Caco-2 (cell line): Measurements from ENCODE around the gene TSPAN4. TPM values are rescaled to one million over a fixed set of nuclear protein-coding genes. Genes with fewer than 3 reads are reported as not detected.

ENCODE experiments used
- BruUV-seq: library from RNA; stranded (reverse); fragments of 400-500 nt; replicated peaks from 2 replicates; lab custom pipeline; 2021; lab: Mats Ljungman, UMichigan
- CTCF ChIA-PET: fragments of 300-600 bp; sonication (Branson Sonifier 250); formaldehyde crosslinking; loops from one replicate; lab custom pipeline; 2022; ENCODE audit warnings: antibody characterized with exemption; lab: Charles Lee
- POLR2A ChIA-PET: fragments of 300-600 bp; sonication (Branson Sonifier 250); formaldehyde crosslinking; loops from one replicate; lab custom pipeline; 2022; ENCODE audit warnings: antibody characterized with exemption; lab: Charles Lee
- DNase-seq, 2 experiments: peaks; one replicate each; pipeline versions ENCODE4 v3.0.0 to v3.0.0-alpha.2; 2020 to 2022
- H3K27me3 ChIP-seq: replicated peaks from 2 replicates; pipeline ENCODE4 v1.6.0; 2011; ENCODE audit warnings: low read length; ENCODE audit not compliant: control insufficient read depth, insufficient read depth
- H3K36me3 ChIP-seq: 2 replicates; pipeline ENCODE4 v1.5.1; 2011; ENCODE audit warnings: low read length; ENCODE audit not compliant: control insufficient read depth, insufficient read depth
- H3K4me1 ChIP-seq: fragments of 250-450 bp; sonication (Bioruptor Pico); 2 replicates; pipeline ENCODE4 v1.5.1; 2020; ENCODE audit warnings: mild to moderate bottlenecking
- H3K4me3 ChIP-seq: 2 replicates; pipeline ENCODE4 v1.5.1; 2011; ENCODE audit warnings: low read depth, mild to moderate bottlenecking, control low read depth, low read length
- H3K9me3 ChIP-seq: fragments of 250-450 bp; sonication (Bioruptor Pico); 2 replicates; pipeline ENCODE4 v1.5.1; 2020; ENCODE audit warnings: mild to moderate bottlenecking, moderate library complexity
- H3K27ac Mint-ChIP-seq: one replicate; pipeline ENCODE4 v1.8.0; 2022; ENCODE audit warnings: mixed read lengths; ENCODE audit not compliant: unreplicated experiment
- H3K27me3 Mint-ChIP-seq: one replicate; pipeline ENCODE4 v1.8.0; 2022; ENCODE audit warnings: mixed read lengths; ENCODE audit not compliant: insufficient read depth, unreplicated experiment
- H3K36me3 Mint-ChIP-seq: one replicate; pipeline ENCODE4 v1.8.0; 2022; ENCODE audit warnings: mild to moderate bottlenecking, mixed read lengths; ENCODE audit not compliant: insufficient read depth, unreplicated experiment
- H3K4me1 Mint-ChIP-seq: one replicate; pipeline ENCODE4 v1.8.0; 2022; ENCODE audit warnings: low read depth, mixed read lengths; ENCODE audit not compliant: unreplicated experiment
- H3K4me3 Mint-ChIP-seq: one replicate; pipeline ENCODE4 v1.8.0; 2022; ENCODE audit warnings: mild to moderate bottlenecking, moderate library complexity, mixed read lengths; ENCODE audit not compliant: unreplicated experiment
- H3K9me3 Mint-ChIP-seq: one replicate; pipeline ENCODE4 v1.8.0; 2022; ENCODE audit warnings: mixed read lengths; ENCODE audit not compliant: unreplicated experiment
- intact Hi-C: fragments of 100-400 bp; cut with micrococcal nuclease; formaldehyde crosslinking; loops from one replicate; pipeline ENCODE4 v1.10.0; 2022; ENCODE audit not compliant: unreplicated experiment
- total RNA-seq: library from RNA; stranded (reverse); gene quantifications from 2 replicates; pipeline ENCODE4 v1.2.3, GENCODE V29; 2022
- TF ChIP-seq, protein P1 (sequence below), 2 experiments: fragments of 200-600 bp in 1 of 2; IDR thresholded peaks; 1 replicate in 1 of 2; 2 replicates in 1 of 2; pipeline versions ENCODE4 v1.5.1 to v1.8.0; 2011 to 2022; ENCODE audit warnings: antibody characterized with exemption in 1 of 2, control low read depth in 1 of 2, inconsistent platforms in 1 of 2, low read depth in 1 of 2, low read length in 1 of 2, mild to moderate bottlenecking in 1 of 2, moderate library complexity in 1 of 2; ENCODE audit not compliant: insufficient read depth in 1 of 2, severe bottlenecking in 1 of 2, unreplicated experiment in 1 of 2

Gene TSPAN4
- total RNA-seq, 1 experiment from 2014 or later: 95.9 TPM

- Histone ChIP-seq H3K4me1 (peaks cover 30% of the 10 kb centered on the region), H3K36me3 (peaks cover 8% of the 10 kb centered on the region), H3K4me3 (no peak overlapping the region), H3K9me3 (no peaks in the 10 kb centered on the region), H3K27me3 (no peaks in the 10 kb centered on the region)
- no TSS peak for BruUV-seq
- no peak overlapping the region for H3K4me3 Mint-ChIP-seq
- TF ChIP-seq, protein P1, sequence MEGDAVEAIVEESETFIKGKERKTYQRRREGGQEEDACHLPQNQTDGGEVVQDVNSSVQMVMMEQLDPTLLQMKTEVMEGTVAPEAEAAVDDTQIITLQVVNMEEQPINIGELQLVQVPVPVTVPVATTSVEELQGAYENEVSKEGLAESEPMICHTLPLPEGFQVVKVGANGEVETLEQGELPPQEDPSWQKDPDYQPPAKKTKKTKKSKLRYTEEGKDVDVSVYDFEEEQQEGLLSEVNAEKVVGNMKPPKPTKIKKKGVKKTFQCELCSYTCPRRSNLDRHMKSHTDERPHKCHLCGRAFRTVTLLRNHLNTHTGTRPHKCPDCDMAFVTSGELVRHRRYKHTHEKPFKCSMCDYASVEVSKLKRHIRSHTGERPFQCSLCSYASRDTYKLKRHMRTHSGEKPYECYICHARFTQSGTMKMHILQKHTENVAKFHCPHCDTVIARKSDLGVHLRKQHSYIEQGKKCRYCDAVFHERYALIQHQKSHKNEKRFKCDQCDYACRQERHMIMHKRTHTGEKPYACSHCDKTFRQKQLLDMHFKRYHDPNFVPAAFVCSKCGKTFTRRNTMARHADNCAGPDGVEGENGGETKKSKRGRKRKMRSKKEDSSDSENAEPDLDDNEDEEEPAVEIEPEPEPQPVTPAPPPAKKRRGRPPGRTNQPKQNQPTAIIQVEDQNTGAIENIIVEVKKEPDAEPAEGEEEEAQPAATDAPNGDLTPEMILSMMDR (IDR thresholded peaks at IDR 0.05; ENCODE audit: insufficient read depth in 1 of 2, low read depth in 1 of 2, low read length in 1 of 2, severe bottlenecking in 1 of 2, unreplicated experiment in 1 of 2): no peak
- no peak overlapping the region for H3K27ac Mint-ChIP-seq
- ChIA-PET CTCF (no interaction called here), POLR2A (interaction anchor here (1.0 kb wide), 1 partner anchor 17 kb away, joined by 3 read pairs; no protein-coding TSS in a partner anchor)
- no peak for DNase-seq
- H3K9me3 Mint-ChIP-seq: no peaks in the 10 kb centered on the region
- H3K27me3 Mint-ChIP-seq: no peaks in the 10 kb centered on the region
- H3K4me1 Mint-ChIP-seq: peaks cover 24% of the 10 kb centered on the region
- peaks cover 78% of the 10 kb centered on the region for H3K36me3 Mint-ChIP-seq
- intact Hi-C loops: no loop called here
Observed at GRCh38 chr11:836700-837099, 6.0 kb upstream of the TSPAN4 start.

DNA sequence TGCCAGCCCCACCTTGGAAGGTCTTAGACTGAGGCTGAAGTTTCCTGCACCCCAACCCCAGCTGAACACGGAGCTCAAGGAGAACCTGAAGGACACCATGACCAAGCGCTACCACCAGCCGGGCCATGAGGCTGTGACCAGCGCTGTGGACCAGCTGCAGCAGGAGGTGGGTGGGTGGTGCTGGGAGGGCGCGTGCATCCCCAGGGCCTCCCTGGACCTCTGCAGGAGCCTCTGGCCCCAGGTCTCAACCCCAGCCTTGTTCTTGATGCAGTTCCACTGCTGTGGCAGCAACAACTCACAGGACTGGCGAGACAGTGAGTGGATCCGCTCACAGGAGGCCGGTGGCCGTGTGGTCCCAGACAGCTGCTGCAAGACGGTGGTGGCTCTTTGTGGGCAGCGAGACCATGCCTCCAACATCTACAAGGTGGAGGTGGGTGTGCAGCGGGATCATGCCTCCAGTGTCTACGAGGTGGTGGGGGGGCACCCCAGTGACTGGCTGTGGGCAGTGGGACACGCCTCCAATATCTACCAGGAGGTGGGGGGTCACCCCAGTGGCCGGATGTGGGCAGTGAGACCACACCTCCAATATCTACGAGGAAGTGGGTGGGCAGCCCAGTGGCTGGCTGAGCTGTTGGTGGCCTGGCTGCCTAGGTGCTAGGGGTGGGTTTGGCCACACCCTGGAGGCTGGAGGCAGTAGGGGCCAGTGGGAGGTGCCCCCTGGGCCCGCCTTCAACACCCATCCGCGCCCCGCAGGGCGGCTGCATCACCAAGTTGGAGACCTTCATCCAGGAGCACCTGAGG lies 5.3 kb upstream of the TSPAN4 start:
- intact Hi-C loops: no loop called here
- Mint-ChIP-seq H3K4me3 (no peak overlapping the region), H3K9me3 (no peaks in the 10 kb centered on the region), H3K27me3 (no peaks in the 10 kb centered on the region), H3K4me1 (peaks cover 19% of the 10 kb centered on the region), H3K36me3 (peaks cover 81% of the 10 kb centered on the region), H3K27ac (no peak overlapping the region)
- ChIA-PET POLR2A (interaction anchor here (0.6 kb wide), 1 partner anchor 28 kb away, joined by 4 read pairs; no protein-coding TSS in a partner anchor), CTCF (interaction anchor here (1.6 kb wide), 1 partner anchor 8 kb away, joined by 4 read pairs; no protein-coding TSS in a partner anchor)
- DNase-seq: no peak
- Histone ChIP-seq H3K4me1 (peaks cover 24% of the 10 kb centered on the region), H3K4me3 (no peak overlapping the region), H3K9me3 (no peaks in the 10 kb centered on the region), H3K36me3 (peaks cover 8% of the 10 kb centered on the region), H3K27me3 (no peaks in the 10 kb centered on the region)
- BruUV-seq: no TSS peak
- TF ChIP-seq, protein P1 (IDR thresholded peaks at IDR 0.05; ENCODE audit: insufficient read depth in 1 of 2, low read depth in 1 of 2, low read length in 1 of 2, severe bottlenecking in 1 of 2, unreplicated experiment in 1 of 2): no peak

GRCh38 chr11:837990-838307 lies 4.7 kb upstream of the TSPAN4 start:
- Mint-ChIP-seq H3K4me1 (peaks cover 18% of the 10 kb centered on the region), H3K9me3 (no peaks in the 10 kb centered on the region), H3K27ac (no peak overlapping the region), H3K36me3 (peaks cover 84% of the 10 kb centered on the region), H3K4me3 (no peak overlapping the region), H3K27me3 (no peaks in the 10 kb centered on the region)
- Histone ChIP-seq H3K27me3 (no peaks in the 10 kb centered on the region), H3K4me1 (peaks cover 23% of the 10 kb centered on the region), H3K9me3 (no peaks in the 10 kb centered on the region), H3K36me3 (peaks cover 8% of the 10 kb centered on the region), H3K4me3 (no peak overlapping the region)
- TF ChIP-seq, protein P1 (IDR thresholded peaks at IDR 0.05; ENCODE audit: insufficient read depth in 1 of 2, low read depth in 1 of 2, low read length in 1 of 2, severe bottlenecking in 1 of 2, unreplicated experiment in 1 of 2): no peak
- ChIA-PET POLR2A (interaction anchor here (0.6 kb wide), 1 partner anchor 29 kb away, joined by 4 read pairs; no protein-coding TSS in a partner anchor), CTCF (interaction anchor here (0.6 to 1.6 kb wide), 2 partner anchors 9 to 270 kb away, joined by 4 to 5 read pairs; no protein-coding TSS in a partner anchor)
- intact Hi-C loops: no loop called here
- DNase-seq: no peak
- BruUV-seq: no TSS peak
